A549 (cell line): ENCODE results near the gene BIN1.

ENCODE experiments used
- CTCF ChIP-seq: fragments of >200 bp; sonication (Bioruptor Twin); formaldehyde crosslinking; IDR thresholded peaks from 3 replicates; pipeline ENCODE4 v1.5.1; 2016
- REST ChIP-seq: fragments of 200-600 bp; sonication (generic); IDR thresholded peaks from 2 replicates; pipeline ENCODE4 v1.6.1; 2016; ENCODE audit warnings: antibody characterized with exemption, mild to moderate bottlenecking, moderate library complexity

GRCh38 chr2:127146071-127146725 lies 39.2 kb upstream of the BIN1 start:
- TF ChIP-seq CTCF (no peak), REST (no peak)
